ENCODE data around the gene PTTG1IP2. TPM values are rescaled to one million over a fixed set of nuclear protein-coding genes. Genes with fewer than 3 reads are reported as not detected.
A peak's percentile ranks its signal among the peaks of the same experiment; 100 is the strongest.

The PTTG1IP2 gene
- total RNA-seq, 1 donor = not detected

GRCh38 chr7:90465816-90466215 lies 3.6 kb upstream of the PTTG1IP2 start:
- H3K27me3 ChIP-seq (ENCODE audit: insufficient read depth, low read length) = no peaks in the 10 kb centered on the region
- peaks cover 5% of the 10 kb centered on the region for H3K4me1 ChIP-seq (ENCODE audit: insufficient read depth, low read length)
- H3K36me3 ChIP-seq (ENCODE audit: insufficient read depth, low read length) = no peaks in the 10 kb centered on the region
- no peak overlapping the region for H3K27ac ChIP-seq (ENCODE audit: low read depth, low read length)
- no peak for DNase-seq (ENCODE audit: insufficient read length, low spot score, missing footprints)
- no peaks in the 10 kb centered on the region for H3K79me2 ChIP-seq (ENCODE audit: insufficient read depth, low read length)
- H4K20me1 ChIP-seq (ENCODE audit: insufficient read depth, low read length) = no peaks in the 10 kb centered on the region
- no peak overlapping the region for H3K4me2 ChIP-seq (ENCODE audit: insufficient read depth, low read length)
- no peak overlapping the region for H3K4me3 ChIP-seq (ENCODE audit: insufficient read depth, low read length)
- no peak overlapping the region for H2AFZ ChIP-seq (ENCODE audit: low read length)
- TF ChIP-seq, protein P1, sequence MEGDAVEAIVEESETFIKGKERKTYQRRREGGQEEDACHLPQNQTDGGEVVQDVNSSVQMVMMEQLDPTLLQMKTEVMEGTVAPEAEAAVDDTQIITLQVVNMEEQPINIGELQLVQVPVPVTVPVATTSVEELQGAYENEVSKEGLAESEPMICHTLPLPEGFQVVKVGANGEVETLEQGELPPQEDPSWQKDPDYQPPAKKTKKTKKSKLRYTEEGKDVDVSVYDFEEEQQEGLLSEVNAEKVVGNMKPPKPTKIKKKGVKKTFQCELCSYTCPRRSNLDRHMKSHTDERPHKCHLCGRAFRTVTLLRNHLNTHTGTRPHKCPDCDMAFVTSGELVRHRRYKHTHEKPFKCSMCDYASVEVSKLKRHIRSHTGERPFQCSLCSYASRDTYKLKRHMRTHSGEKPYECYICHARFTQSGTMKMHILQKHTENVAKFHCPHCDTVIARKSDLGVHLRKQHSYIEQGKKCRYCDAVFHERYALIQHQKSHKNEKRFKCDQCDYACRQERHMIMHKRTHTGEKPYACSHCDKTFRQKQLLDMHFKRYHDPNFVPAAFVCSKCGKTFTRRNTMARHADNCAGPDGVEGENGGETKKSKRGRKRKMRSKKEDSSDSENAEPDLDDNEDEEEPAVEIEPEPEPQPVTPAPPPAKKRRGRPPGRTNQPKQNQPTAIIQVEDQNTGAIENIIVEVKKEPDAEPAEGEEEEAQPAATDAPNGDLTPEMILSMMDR (IDR thresholded peaks at IDR 0.05; ENCODE audit: extremely low read depth, low read depth, low read length) = no peak
- no peaks in the 10 kb centered on the region for H3K9me3 ChIP-seq (ENCODE audit: low read depth, low read length)

DNA sequence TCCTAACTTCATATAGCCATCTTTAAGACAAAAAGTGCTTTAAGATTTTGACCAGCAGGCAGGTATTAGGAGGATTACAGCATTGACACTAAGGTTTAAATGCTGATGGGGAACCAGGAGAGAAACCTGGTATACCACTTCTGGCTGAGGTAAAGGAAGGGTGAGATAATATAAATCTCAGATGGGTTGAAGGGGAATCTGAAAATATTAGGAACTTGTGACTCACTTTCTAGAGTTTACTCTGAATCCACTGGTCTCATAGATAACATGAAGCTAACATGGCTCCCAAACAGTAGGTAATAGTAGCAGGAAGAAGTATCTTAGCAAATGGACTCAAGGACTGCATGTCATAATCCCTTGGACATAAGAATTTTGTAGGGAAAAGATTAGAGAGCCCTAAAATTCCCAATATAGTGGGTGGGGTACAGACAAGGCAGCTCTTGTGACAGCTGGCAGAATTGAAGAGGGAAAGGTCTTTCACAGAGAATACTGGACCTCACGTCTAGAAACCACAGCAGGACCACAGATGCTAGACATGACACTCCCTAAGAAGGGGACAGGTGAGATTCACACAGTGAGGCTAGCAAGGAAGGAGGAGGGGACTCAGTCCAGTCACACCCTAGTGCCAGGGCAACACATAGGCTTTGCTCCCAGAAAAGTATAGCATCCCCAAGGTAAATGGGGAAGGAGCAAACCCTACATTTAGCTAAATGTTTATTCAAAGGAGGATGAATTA lies 3.5 kb downstream of the PTTG1IP2 start:
- peak; percentile 44 for DNase-seq (ENCODE audit: insufficient read length, low spot score, missing footprints)
- Histone ChIP-seq H3K36me3 (ENCODE audit: insufficient read depth, low read length) (no peaks in the 10 kb centered on the region), H3K4me3 (ENCODE audit: insufficient read depth, low read length) (no peak overlapping the region), H3K27me3 (ENCODE audit: insufficient read depth, low read length) (no peaks in the 10 kb centered on the region), H3K9me3 (ENCODE audit: low read depth, low read length) (no peaks in the 10 kb centered on the region), H2AFZ (ENCODE audit: low read length) (no peak overlapping the region), H3K4me1 (ENCODE audit: insufficient read depth, low read length) (peaks cover 16% of the 10 kb centered on the region), H3K79me2 (ENCODE audit: insufficient read depth, low read length) (no peaks in the 10 kb centered on the region), H4K20me1 (ENCODE audit: insufficient read depth, low read length) (no peaks in the 10 kb centered on the region), H3K27ac (ENCODE audit: low read depth, low read length) (no peak overlapping the region), H3K4me2 (ENCODE audit: insufficient read depth, low read length) (no peak overlapping the region)
- TF ChIP-seq, protein P1 (IDR thresholded peaks at IDR 0.05; ENCODE audit: extremely low read depth, low read depth, low read length) = no peak

- Histone ChIP-seq H3K79me2 (ENCODE audit: insufficient read depth, low read length) (no peaks in the 10 kb centered on the region), H2AFZ (ENCODE audit: low read length) (no peak overlapping the region), H3K36me3 (ENCODE audit: insufficient read depth, low read length) (no peaks in the 10 kb centered on the region), H3K4me3 (ENCODE audit: insufficient read depth, low read length) (no peak overlapping the region), H4K20me1 (ENCODE audit: insufficient read depth, low read length) (no peaks in the 10 kb centered on the region), H3K27ac (ENCODE audit: low read depth, low read length) (no peak overlapping the region), H3K9me3 (ENCODE audit: low read depth, low read length) (no peaks in the 10 kb centered on the region), H3K27me3 (ENCODE audit: insufficient read depth, low read length) (no peaks in the 10 kb centered on the region), H3K4me2 (ENCODE audit: insufficient read depth, low read length) (no peak overlapping the region), H3K4me1 (ENCODE audit: insufficient read depth, low read length) (peaks cover 16% of the 10 kb centered on the region)
- no peak for DNase-seq (ENCODE audit: insufficient read length, low spot score, missing footprints)
- TF ChIP-seq, protein P1 (IDR thresholded peaks at IDR 0.05; ENCODE audit: extremely low read depth, low read depth, low read length) = no peak
Observed at GRCh38 chr7:90473814-90474213, 4.4 kb downstream of the PTTG1IP2 start.

- H3K9me3 ChIP-seq (ENCODE audit: low read depth, low read length) = no peaks in the 10 kb centered on the region
- peak overlapping the region; percentile 37 for H3K4me2 ChIP-seq (ENCODE audit: insufficient read depth, low read length)
- TF ChIP-seq, protein P1 (IDR thresholded peaks at IDR 0.05; ENCODE audit: extremely low read depth, low read depth, low read length) = no peak
- no peaks in the 10 kb centered on the region for H3K79me2 ChIP-seq (ENCODE audit: insufficient read depth, low read length)
- peak overlapping the region; percentile 43 for H3K27ac ChIP-seq (ENCODE audit: low read depth, low read length)
- no peaks in the 10 kb centered on the region for H4K20me1 ChIP-seq (ENCODE audit: insufficient read depth, low read length)
- peak overlapping the region; percentile 17 for H2AFZ ChIP-seq (ENCODE audit: low read length)
- no peaks in the 10 kb centered on the region for H3K27me3 ChIP-seq (ENCODE audit: insufficient read depth, low read length)
- H3K4me3 ChIP-seq (ENCODE audit: insufficient read depth, low read length) = no peak overlapping the region
- peak; percentile 64 for DNase-seq (ENCODE audit: insufficient read length, low spot score, missing footprints)
- no peaks in the 10 kb centered on the region for H3K36me3 ChIP-seq (ENCODE audit: insufficient read depth, low read length)
- H3K4me1 ChIP-seq (ENCODE audit: insufficient read depth, low read length) = peaks cover 16% of the 10 kb centered on the region
Observed at GRCh38 chr7:90474284-90475210, 5.1 kb downstream of the PTTG1IP2 start.
